ENCODE data around the gene CDKAL1.

Gene CDKAL1

DNA sequence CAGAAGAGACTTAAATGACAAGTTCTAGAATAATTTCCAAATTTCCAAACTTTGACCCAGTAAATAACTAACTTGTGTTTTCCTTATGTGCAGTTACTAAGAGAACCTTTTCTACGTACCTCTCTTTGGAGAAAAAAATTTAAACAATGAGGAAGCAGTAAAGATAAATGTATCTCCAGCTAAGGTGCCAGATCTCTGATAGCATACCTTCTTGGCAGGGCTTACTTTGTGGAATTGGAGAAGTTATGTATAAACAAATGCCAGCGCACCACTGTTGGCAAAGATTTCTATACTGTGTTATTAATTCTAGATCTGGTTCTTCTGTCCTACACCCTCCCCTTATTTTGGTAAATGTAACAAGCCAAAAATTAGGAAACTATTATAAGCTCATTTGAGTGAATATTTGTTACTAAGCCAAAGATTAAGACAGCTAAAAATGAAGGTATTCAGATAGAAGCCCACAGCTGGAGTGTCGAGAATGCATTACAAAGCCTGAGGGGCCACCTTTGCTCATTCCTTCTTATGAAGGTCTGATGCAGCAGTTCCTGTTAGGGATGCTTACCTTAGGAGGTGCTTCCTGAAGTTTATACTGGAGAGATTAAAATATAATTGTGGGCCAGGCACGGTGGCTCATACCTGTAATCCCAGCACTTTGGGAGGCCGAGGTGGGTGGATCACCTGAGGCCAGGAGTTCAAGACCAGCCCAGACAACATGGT lies 686.2 kb downstream of the CDKAL1 start:
- no peak overlapping the region for H3K4me3 ChIP-seq
- H3K4me1 ChIP-seq, result no peaks in the 10 kb centered on the region
- H3K9me3 ChIP-seq, result no peaks in the 10 kb centered on the region
- TF ChIP-seq, protein P1, sequence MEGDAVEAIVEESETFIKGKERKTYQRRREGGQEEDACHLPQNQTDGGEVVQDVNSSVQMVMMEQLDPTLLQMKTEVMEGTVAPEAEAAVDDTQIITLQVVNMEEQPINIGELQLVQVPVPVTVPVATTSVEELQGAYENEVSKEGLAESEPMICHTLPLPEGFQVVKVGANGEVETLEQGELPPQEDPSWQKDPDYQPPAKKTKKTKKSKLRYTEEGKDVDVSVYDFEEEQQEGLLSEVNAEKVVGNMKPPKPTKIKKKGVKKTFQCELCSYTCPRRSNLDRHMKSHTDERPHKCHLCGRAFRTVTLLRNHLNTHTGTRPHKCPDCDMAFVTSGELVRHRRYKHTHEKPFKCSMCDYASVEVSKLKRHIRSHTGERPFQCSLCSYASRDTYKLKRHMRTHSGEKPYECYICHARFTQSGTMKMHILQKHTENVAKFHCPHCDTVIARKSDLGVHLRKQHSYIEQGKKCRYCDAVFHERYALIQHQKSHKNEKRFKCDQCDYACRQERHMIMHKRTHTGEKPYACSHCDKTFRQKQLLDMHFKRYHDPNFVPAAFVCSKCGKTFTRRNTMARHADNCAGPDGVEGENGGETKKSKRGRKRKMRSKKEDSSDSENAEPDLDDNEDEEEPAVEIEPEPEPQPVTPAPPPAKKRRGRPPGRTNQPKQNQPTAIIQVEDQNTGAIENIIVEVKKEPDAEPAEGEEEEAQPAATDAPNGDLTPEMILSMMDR (IDR thresholded peaks at IDR 0.05), result no peak
- no peaks in the 10 kb centered on the region for H3K27me3 ChIP-seq
- intact Hi-C loops (cut with DNase I; ENCODE audit: low total_unique reads), result no loop called here
- peaks cover 5 to 7% (median 5%) of the 10 kb centered on the region in 3 donors for H3K36me3 ChIP-seq
- H3K27ac ChIP-seq, result no peak overlapping the region
- no peak for DNase-seq

DNA sequence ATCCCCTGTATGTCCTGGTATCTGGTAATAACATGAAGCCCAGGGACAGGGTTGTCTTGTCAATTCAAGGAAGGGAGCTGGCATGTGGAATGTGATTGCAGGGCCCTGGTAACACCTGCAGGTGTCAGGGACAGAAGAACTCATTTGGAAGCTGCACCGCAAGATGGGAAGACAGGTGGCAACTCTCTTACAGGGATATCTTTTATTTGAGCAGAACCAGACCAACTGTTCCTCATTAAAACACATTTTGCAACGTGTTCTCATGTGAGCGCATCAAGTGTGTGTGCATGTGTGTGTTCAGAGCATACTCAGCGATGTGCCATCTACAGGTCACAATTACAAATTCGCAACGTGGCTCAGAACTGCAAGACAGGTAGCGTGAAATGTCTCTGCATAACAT lies 688.4 kb downstream of the CDKAL1 start:
- Histone ChIP-seq H3K36me3 (peaks cover 5 to 7% (median 5%) of the 10 kb centered on the region in 3 donors), H3K27me3 (no peaks in the 10 kb centered on the region), H3K4me3 (no peak overlapping the region), H3K27ac (no peak overlapping the region), H3K4me1 (no peaks in the 10 kb centered on the region), H3K9me3 (no peaks in the 10 kb centered on the region)
- TF ChIP-seq, protein P1 (IDR thresholded peaks at IDR 0.05), result no peak
- intact Hi-C loops (cut with DNase I; ENCODE audit: low total_unique reads), result no loop called here
- DNase-seq, result no peak

GRCh38 chr6:21225912-21226311 lies 691.7 kb downstream of the CDKAL1 start:
- intact Hi-C loops (cut with DNase I; ENCODE audit: low total_unique reads), result no loop called here
- Histone ChIP-seq H3K9me3 (no peaks in the 10 kb centered on the region), H3K4me3 (no peak overlapping the region), H3K27me3 (no peaks in the 10 kb centered on the region), H3K27ac (no peak overlapping the region), H3K36me3 (peaks cover 5 to 25% (median 13%) of the 10 kb centered on the region in 3 donors), H3K4me1 (no peaks in the 10 kb centered on the region)
- DNase-seq, result no peak
- TF ChIP-seq, protein P1 (IDR thresholded peaks at IDR 0.05), result no peak

- no peaks in the 10 kb centered on the region for H3K4me1 ChIP-seq
- no peaks in the 10 kb centered on the region for H3K27me3 ChIP-seq
- DNase-seq, result no peak
- H3K36me3 ChIP-seq, result peaks cover 19 to 33% (median 29%) of the 10 kb centered on the region in 3 donors
- H3K27ac ChIP-seq, result no peak overlapping the region
- TF ChIP-seq, protein P1 (IDR thresholded peaks at IDR 0.05), result no peak
- intact Hi-C loops (cut with DNase I; ENCODE audit: low total_unique reads), result no loop called here
- no peak overlapping the region for H3K4me3 ChIP-seq
- H3K9me3 ChIP-seq, result no peaks in the 10 kb centered on the region
Measured at GRCh38 chr6:21227486-21227885, 693.2 kb downstream of the CDKAL1 start.

DNA sequence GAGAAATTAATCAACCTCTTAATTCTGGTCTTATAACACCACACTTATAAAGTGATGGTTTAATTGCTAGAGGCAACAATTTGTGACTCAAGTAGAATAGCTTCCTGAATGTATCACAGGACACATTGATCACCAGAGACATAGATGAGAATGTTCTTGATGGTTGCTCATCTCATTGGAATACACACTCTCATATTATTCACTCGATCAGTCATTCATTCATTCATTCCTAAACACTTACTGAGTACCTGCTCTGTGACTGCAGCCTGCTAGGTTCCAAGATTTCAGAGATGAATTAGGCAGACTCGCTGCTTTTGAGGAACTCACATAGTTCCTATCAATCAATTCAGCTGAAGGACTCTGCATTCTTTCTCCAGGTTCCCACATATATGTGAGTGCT lies 694.2 kb downstream of the CDKAL1 start:
- DNase-seq, result no peak
- TF ChIP-seq, protein P1 (IDR thresholded peaks at IDR 0.05), result no peak
- no peaks in the 10 kb centered on the region for H3K4me1 ChIP-seq
- intact Hi-C loops (cut with DNase I; ENCODE audit: low total_unique reads), result no loop called here
- H3K4me3 ChIP-seq, result no peak overlapping the region
- H3K36me3 ChIP-seq, result peaks cover 28 to 42% (median 35%) of the 10 kb centered on the region in 3 donors
- H3K27ac ChIP-seq, result no peak overlapping the region
- H3K27me3 ChIP-seq, result no peaks in the 10 kb centered on the region
- no peaks in the 10 kb centered on the region for H3K9me3 ChIP-seq

All from tibial artery (tissue), 4 donors.